Measurements from ENCODE around the gene HGFAC.

The HGFAC gene

GRCh38 chr4:3481113-3481531, 39.4 kb downstream of the HGFAC start:
- H3K36me3 ChIP-seq (ENCODE audit: control insufficient read depth, insufficient read depth, low read length): no peaks in the 10 kb centered on the region
- H3K27ac ChIP-seq: no peak overlapping the region
- H2AFZ ChIP-seq: no peak overlapping the region
- H3K4me1 ChIP-seq: no peaks in the 10 kb centered on the region
- H3K4me3 ChIP-seq (ENCODE audit: low read depth, low read length): no peak overlapping the region
- no peak overlapping the region for H3K4me2 ChIP-seq (ENCODE audit: low read length)
- H3K27me3 ChIP-seq (ENCODE audit: control insufficient read depth, insufficient read depth, low read length): peaks cover 5% of the 10 kb centered on the region
- no peaks in the 10 kb centered on the region for H3K9me3 ChIP-seq (ENCODE audit: control insufficient read depth, low read length)
- H3K9ac ChIP-seq: no peak overlapping the region
- no peak for TF ChIP-seq CTCF (IDR thresholded peaks at IDR 0.05)
- H3K79me2 ChIP-seq: no peaks in the 10 kb centered on the region

GRCh38 chr4:3481783-3482393, 40.1 kb downstream of the HGFAC start:
- Histone ChIP-seq H3K9ac (no peak overlapping the region), H3K27ac (no peak overlapping the region), H3K36me3 (ENCODE audit: control insufficient read depth, insufficient read depth, low read length) (no peaks in the 10 kb centered on the region), H3K79me2 (no peaks in the 10 kb centered on the region), H2AFZ (no peak overlapping the region), H3K4me1 (no peaks in the 10 kb centered on the region), H3K4me2 (ENCODE audit: low read length) (no peak overlapping the region), H3K4me3 (ENCODE audit: low read depth, low read length) (no peak overlapping the region), H3K27me3 (ENCODE audit: control insufficient read depth, insufficient read depth, low read length) (peaks cover 5% of the 10 kb centered on the region), H3K9me3 (ENCODE audit: control insufficient read depth, low read length) (no peaks in the 10 kb centered on the region)
- no peak for TF ChIP-seq CTCF (IDR thresholded peaks at IDR 0.05)

- Histone ChIP-seq H3K27ac (no peak overlapping the region), H3K4me3 (ENCODE audit: low read depth, low read length) (no peak overlapping the region), H3K36me3 (ENCODE audit: control insufficient read depth, insufficient read depth, low read length) (no peaks in the 10 kb centered on the region), H3K4me1 (no peaks in the 10 kb centered on the region), H2AFZ (no peak overlapping the region), H3K4me2 (ENCODE audit: low read length) (no peak overlapping the region), H3K79me2 (no peaks in the 10 kb centered on the region), H3K27me3 (ENCODE audit: control insufficient read depth, insufficient read depth, low read length) (peaks cover 5% of the 10 kb centered on the region), H3K9me3 (ENCODE audit: control insufficient read depth, low read length) (no peaks in the 10 kb centered on the region), H3K9ac (no peak overlapping the region)
- no peak for TF ChIP-seq CTCF (IDR thresholded peaks at IDR 0.05)
These were observed 40.9 kb downstream of the HGFAC start for GRCh38 chr4:3482707-3483106.

- Histone ChIP-seq H3K9me3 (ENCODE audit: control insufficient read depth, low read length) (no peaks in the 10 kb centered on the region), H3K36me3 (ENCODE audit: control insufficient read depth, insufficient read depth, low read length) (no peaks in the 10 kb centered on the region), H3K9ac (no peak overlapping the region), H3K79me2 (no peaks in the 10 kb centered on the region), H3K27me3 (ENCODE audit: control insufficient read depth, insufficient read depth, low read length) (peaks cover 5% of the 10 kb centered on the region), H2AFZ (no peak overlapping the region), H3K27ac (no peak overlapping the region), H3K4me2 (ENCODE audit: low read length) (no peak overlapping the region), H3K4me1 (no peaks in the 10 kb centered on the region), H3K4me3 (ENCODE audit: low read depth, low read length) (no peak overlapping the region)
- TF ChIP-seq CTCF (IDR thresholded peaks at IDR 0.05): no peak
These were observed 41.7 kb downstream of the HGFAC start for GRCh38 chr4:3483471-3483921.

Data from parathyroid adenoma (tissue), 2 donors.